Measurements from ENCODE around the gene BARX1. TPM values are rescaled to one million over a fixed set of nuclear protein-coding genes. Genes with fewer than 3 reads are reported as not detected.

Gene BARX1
- total RNA-seq, 1 experiment from 2014 or later, result not detected

DNA sequence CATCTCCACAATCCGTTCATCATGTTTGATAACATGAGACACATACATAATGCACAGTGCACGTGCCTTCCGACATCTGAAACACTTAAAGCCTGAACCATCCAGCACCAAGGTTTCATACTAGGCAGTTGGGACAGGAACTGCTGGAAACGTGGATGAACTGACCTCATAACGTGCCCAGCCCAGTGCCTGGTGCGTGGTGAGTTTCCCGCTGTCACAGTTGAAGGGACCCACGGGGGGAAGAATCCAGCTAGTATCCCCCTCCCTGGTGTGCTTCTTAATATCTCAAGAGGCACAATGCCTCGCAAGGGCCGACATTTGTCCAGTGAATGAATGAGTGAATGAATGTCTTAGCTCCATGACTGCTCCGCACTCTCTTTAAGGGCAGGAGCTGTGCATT lies 23.2 kb downstream of the BARX1 start:
- Histone ChIP-seq H3K9me3 (replicated peaks) (no peaks in the 10 kb centered on the region), H3K36me3 (no peaks in the 10 kb centered on the region), H3K4me1 (no peaks in the 10 kb centered on the region), H3K4me3 (no peak overlapping the region), H3K27me3 (peaks cover 22% of the 10 kb centered on the region), H3K27ac (no peak overlapping the region)
- no peak for DNase-seq

DNA sequence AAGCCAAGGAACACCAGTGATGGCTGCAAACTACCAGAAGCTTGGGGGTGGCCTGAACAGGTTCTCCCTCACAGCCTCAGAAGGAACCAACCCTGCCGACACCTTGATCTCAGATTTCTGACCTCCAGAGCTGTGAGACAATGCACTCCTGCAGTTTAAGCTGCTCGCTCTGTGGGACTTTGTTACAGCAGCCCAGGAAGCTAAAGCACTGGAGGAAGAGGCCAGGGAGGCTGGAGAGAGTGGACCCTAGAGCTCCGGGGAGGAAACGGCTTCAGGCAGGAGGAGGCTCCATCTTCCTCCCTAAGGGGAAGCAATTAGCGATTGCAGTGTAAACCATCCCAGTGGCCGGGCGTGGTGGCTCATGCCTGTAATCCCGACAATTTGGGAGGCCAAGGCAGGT lies 25.1 kb downstream of the BARX1 start:
- no peaks in the 10 kb centered on the region for H3K36me3 ChIP-seq
- H3K9me3 ChIP-seq (replicated peaks), result no peaks in the 10 kb centered on the region
- H3K4me3 ChIP-seq, result no peak overlapping the region
- DNase-seq, result no peak
- H3K4me1 ChIP-seq, result no peaks in the 10 kb centered on the region
- H3K27me3 ChIP-seq, result peaks cover 22% of the 10 kb centered on the region
- H3K27ac ChIP-seq, result no peak overlapping the region

DNA sequence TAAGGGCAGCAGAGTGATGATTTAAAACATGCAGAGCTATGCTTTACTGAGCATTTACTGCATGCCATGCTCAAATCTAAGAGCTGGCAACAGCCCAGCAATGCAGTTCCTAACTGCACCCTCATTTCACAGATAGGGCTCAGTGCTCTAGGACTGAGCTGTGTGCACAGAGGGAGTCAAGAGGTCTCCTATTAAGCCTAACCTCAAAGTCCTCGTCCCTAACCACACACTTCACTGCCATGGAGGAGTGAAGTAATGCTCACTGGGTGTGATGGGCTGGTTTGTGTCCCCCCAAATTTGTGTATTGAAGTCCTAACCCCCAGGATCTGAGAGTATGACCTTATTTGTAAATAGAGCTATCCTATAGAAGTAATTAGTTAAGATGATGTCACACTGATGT lies 25.9 kb downstream of the BARX1 start:
- no peak overlapping the region for H3K4me3 ChIP-seq
- no peaks in the 10 kb centered on the region for H3K36me3 ChIP-seq
- no peaks in the 10 kb centered on the region for H3K9me3 ChIP-seq (replicated peaks)
- no peak for DNase-seq
- H3K4me1 ChIP-seq, result no peaks in the 10 kb centered on the region
- H3K27me3 ChIP-seq, result peaks cover 22% of the 10 kb centered on the region
- no peak overlapping the region for H3K27ac ChIP-seq

DNA sequence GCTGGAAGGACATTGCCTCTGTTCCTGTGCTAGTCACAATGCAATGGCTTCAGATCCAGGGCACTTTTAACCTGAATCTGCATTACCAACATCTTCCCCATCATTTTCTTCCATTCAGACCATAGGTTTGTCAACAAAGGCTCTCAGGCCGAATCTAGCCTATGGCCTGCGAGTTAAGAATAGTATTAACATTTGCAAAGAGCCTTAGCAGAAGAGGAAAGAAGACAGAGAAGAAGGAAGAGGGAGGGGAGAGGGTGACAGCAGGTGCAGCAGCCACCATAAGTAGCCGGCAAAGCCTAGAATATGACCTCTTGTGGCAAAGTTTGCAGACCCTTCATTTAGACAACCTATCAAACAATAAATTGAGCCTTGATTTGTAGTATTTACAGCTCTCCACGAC lies 32.6 kb downstream of the BARX1 start:
- no peak overlapping the region for H3K27ac ChIP-seq
- no peak for DNase-seq
- H3K36me3 ChIP-seq, result no peaks in the 10 kb centered on the region
- no peaks in the 10 kb centered on the region for H3K9me3 ChIP-seq (replicated peaks)
- H3K4me1 ChIP-seq, result no peaks in the 10 kb centered on the region
- no peak overlapping the region for H3K4me3 ChIP-seq
- peaks cover 11% of the 10 kb centered on the region for H3K27me3 ChIP-seq

DNA sequence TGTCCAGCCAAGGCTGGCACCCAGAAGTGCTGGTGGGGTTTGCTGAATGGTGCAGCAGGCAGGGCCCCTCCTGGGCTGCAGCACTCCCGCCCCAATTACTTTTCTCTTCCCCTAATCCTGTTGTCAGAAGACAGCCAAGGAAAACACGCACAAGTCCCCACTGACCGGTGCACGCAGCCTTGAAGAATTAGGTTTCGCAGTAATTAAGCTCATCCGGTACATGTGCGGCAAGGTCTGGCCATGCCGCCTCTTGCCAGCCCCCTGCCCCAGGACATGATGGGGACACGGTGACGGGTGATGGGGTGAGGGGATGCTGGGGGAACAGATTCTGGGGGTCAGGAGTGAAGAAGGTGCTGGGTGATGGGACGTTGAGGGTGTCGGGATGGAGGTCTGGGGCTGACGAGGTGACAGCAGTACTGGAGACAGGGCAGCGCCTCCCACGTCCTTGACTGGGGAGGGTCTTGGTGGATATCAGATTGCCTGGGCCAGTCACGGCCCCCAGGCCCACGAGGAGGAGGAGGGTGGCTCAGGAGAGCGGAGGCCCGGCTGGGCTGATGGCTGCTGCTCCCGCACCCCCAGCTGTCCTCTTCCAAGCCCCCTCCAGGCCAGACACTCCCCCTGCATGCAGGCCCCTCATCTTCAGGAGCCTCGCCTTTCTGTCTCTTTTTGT lies 34.9 kb downstream of the BARX1 start:
- no peak for DNase-seq
- Histone ChIP-seq H3K9me3 (replicated peaks) (no peaks in the 10 kb centered on the region), H3K36me3 (no peaks in the 10 kb centered on the region), H3K4me3 (no peak overlapping the region), H3K27ac (no peak overlapping the region), H3K4me1 (no peaks in the 10 kb centered on the region), H3K27me3 (peaks cover 11% of the 10 kb centered on the region)

DNA sequence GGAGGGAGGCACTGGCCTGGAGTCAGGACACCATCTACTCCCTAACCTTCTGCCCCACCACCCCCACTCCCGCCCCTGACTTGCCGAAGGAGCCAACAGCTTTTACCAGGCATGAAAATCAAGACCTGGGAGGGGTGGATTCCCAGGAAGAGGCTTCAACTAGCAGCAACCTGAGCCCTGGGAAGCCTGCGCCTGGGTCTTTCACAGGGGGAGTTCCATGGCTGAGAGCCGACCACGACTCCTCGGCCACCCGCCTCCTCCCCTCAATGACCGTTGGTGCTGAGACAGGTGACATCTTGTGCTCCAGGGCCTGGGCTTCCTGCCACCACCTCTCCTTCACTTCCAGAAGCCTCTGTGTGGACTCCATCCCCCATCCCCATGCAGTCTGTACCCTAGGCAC lies 37.1 kb downstream of the BARX1 start:
- Histone ChIP-seq H3K36me3 (no peaks in the 10 kb centered on the region), H3K4me1 (no peaks in the 10 kb centered on the region), H3K9me3 (replicated peaks) (no peaks in the 10 kb centered on the region), H3K27ac (no peak overlapping the region), H3K4me3 (no peak overlapping the region), H3K27me3 (peaks cover 16% of the 10 kb centered on the region)
- DNase-seq, result no peak

DNA sequence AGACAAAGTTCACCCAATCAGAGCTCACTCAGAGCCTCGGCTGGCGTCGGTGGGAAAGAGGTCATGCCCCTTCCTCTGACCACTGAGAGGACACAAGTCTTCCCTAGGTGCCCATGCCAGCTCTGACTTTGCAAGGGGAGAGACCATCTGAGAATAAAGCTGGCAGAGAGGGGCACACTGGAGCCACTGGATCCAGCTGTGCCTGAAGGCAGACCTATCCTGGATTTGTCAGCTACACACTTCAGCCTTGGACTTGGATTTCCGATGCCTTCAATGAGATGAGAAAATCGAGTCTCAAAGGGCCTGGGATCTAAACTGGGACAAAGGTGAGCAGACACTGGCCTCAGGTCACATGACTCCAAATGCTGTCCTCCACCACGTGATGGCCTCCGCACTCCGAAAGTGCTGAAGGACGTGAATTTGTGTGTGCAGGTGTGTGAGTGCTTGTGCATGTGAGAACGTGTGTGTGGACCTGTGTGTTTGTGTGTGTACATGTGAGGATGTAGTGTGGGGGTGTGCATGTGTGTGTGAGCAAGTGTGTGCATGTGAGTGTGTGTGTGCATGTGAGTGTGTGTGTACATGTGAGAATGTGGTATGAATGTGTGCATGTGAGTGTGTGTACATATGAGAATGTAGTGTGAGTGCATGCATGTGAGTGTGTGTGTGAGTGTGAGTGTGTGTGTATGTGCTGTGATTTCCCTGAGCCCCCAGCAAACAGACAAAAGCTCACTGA lies 37.9 kb downstream of the BARX1 start:
- Histone ChIP-seq H3K36me3 (no peaks in the 10 kb centered on the region), H3K4me1 (no peaks in the 10 kb centered on the region), H3K27me3 (peaks cover 13% of the 10 kb centered on the region), H3K27ac (no peak overlapping the region), H3K4me3 (no peak overlapping the region), H3K9me3 (replicated peaks) (no peaks in the 10 kb centered on the region)
- no peak for DNase-seq

DNA sequence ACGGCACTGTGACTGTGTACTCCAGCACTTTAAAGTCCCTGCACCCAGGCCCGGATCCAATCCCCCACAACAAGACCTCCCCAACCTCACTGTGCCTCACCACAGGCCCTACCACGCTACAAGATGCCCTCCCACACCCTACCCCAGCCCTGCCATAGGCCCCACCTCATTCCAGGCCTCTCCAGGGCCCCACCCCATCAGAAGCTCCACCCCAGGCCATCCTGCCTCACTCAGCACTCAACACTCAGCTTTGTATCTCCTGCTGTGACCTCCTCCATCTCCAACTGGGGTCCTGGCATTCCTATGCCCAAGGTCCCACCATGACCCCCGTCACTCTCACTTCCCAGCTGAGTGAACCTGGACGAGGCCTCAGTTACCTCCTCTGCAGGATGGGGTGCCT lies 38.8 kb downstream of the BARX1 start:
- H3K27me3 ChIP-seq, result peaks cover 10% of the 10 kb centered on the region
- no peak for DNase-seq
- H3K4me1 ChIP-seq, result no peaks in the 10 kb centered on the region
- H3K27ac ChIP-seq, result no peak overlapping the region
- H3K4me3 ChIP-seq, result no peak overlapping the region
- no peaks in the 10 kb centered on the region for H3K36me3 ChIP-seq
- H3K9me3 ChIP-seq (replicated peaks), result no peaks in the 10 kb centered on the region

DNA sequence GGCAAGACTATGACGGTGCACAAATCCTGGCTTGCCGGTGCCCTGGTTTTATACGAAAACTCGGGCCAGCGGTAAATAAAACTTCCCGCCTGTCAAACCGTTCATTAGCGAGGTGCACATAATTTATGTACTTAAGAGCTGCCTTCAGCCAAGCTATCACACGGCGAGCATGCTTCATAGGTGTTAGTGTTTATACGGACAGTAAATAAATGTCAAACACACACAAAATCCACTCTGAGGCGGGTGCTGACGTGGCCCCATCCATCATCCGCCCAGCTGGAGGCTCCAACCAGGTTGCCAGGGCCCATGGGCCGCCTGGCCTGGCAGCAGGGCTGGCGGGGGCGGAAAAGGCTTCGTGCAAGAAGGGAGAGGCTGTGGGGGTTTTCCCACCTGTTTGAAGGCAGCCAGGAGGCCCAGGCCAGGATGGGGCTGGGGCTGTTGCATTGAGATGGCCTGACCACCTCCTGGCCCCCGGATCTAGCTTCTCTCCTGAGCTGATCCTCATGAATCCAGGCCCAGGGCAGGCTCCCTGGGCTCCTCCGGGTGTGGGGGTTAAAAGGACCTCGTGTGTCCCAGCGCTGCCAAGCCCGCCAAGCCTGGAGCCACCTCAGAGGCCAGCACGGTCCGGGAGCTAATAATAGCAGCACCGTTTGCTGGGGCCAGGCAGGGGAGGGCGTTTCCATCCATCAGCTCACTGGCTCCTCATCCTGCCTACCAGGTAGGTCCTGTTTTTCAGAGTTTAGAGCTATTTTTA lies 43.2 kb downstream of the BARX1 start:
- H3K4me3 ChIP-seq, result no peak overlapping the region
- no peak for DNase-seq
- H3K27me3 ChIP-seq, result peaks cover 10% of the 10 kb centered on the region; the same call in 1 of the 2 replicates

DNA sequence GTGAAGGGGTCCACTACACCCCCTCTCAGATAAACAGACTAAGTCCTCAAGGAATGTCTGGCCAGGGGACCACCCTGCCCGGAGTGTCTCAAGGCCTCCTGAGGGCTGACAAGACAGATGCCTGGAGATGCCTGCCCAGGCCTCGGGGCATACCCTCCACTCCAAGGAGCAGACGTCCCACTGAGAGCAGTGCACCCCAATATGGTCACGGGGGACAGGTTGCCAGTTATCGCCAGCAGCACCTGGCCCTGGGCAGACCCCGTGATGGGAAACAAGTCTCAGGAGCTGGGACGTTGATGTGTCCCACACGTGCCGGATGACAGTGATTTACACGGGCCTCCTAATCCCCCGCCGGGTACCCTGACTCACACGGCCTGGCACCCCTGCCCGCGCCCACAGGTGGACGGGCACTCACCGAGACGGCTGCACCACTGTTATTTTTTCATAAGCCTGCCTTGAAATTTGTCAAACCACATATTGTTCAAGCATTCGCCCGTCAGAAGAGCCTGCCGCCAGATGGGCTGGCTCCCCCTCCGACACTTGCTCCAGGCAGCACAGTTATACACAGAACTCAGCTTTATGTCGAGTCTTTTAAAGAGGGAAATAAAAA lies 43.9 kb downstream of the BARX1 start:
- Histone ChIP-seq H3K36me3 (no peaks in the 10 kb centered on the region), H3K4me1 (no peaks in the 10 kb centered on the region), H3K9me3 (replicated peaks) (no peaks in the 10 kb centered on the region), H3K27ac (no peak overlapping the region), H3K27me3 (peaks cover 11% of the 10 kb centered on the region; the same call in 1 of the 2 replicates), H3K4me3 (no peak overlapping the region)
- DNase-seq, result no peak

More for the DNA sequence above, 43.2 kb downstream of the BARX1 start:
- no peaks in the 10 kb centered on the region for H3K9me3 ChIP-seq (replicated peaks)
- H3K4me1 ChIP-seq, result no peaks in the 10 kb centered on the region
- H3K36me3 ChIP-seq, result no peaks in the 10 kb centered on the region
- no peak overlapping the region for H3K27ac ChIP-seq

DNA sequence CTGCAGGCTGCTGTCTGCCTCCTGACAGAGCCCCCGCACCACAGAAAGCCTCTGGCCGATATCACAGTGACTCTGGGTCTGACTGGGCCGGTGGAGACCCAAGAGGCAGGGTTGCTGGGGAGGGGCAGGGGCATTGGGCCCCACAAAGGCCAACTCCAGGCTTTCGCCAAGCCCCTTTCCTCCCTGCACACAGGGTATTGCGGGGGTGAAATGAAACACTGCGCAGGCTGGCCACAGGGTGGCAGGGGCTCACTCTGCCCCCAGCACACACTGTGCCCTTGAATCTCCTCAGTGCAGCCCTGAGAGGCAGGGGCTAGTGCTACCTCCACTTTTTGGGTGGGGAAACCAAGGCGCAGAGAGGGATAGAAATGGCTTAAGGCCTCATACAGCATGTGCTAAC lies 44.6 kb downstream of the BARX1 start:
- Histone ChIP-seq H3K4me1 (no peaks in the 10 kb centered on the region), H3K9me3 (replicated peaks) (no peaks in the 10 kb centered on the region), H3K27ac (no peak overlapping the region), H3K4me3 (no peak overlapping the region), H3K36me3 (no peaks in the 10 kb centered on the region), H3K27me3 (peaks cover 14% of the 10 kb centered on the region; the same call in 1 of the 2 replicates)
- no peak for DNase-seq

DNA sequence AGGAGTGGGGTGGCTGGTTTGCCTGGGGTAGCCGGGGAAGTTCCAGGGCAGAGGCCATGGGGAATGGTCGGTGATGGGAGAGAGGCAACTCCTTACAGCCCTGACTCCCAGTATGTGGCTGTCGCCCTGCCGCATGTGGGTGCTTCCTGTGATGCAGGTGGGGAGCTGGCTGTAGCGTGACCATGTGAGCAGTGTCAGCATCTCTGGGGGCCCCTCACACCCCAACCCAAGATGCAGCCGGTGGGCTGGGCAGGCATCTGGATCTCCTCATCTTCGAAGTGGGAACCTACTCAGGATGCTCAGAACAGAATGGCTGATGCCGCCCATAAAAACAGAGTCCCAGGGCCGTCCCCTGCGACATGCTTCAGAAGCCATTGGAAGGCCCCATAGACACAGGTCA lies 45.0 kb downstream of the BARX1 start:
- Histone ChIP-seq H3K36me3 (no peaks in the 10 kb centered on the region), H3K4me1 (no peaks in the 10 kb centered on the region), H3K4me3 (no peak overlapping the region), H3K9me3 (replicated peaks) (no peaks in the 10 kb centered on the region), H3K27ac (no peak overlapping the region), H3K27me3 (peaks cover 16% of the 10 kb centered on the region; the same call in 1 of the 2 replicates)
- DNase-seq, result no peak

DNA sequence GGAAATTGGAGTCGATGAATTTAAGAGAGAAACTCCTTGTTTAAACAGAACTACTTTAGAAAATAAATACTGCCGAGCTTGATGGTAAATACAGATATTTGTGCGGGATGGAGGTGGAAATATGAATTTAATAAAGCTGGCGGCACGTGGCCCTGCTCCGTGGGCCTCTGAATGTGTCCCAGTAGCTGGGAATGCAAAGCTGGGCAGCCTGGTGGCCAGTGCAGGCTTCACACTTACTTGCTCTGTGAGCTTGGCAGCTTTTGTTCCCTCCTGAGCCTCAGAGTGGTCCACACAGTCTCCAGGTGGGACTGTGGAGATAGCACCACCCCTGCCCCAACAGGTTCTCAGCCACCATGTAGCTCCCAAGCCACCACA lies 45.9 kb downstream of the BARX1 start:
- H3K4me1 ChIP-seq, result no peaks in the 10 kb centered on the region
- H3K4me3 ChIP-seq, result no peak overlapping the region
- no peaks in the 10 kb centered on the region for H3K9me3 ChIP-seq (replicated peaks)
- no peaks in the 10 kb centered on the region for H3K36me3 ChIP-seq
- H3K27ac ChIP-seq, result no peak overlapping the region
- DNase-seq, result no peak
- H3K27me3 ChIP-seq, result peaks cover 18% of the 10 kb centered on the region; the same call in 1 of the 2 replicates

DNA sequence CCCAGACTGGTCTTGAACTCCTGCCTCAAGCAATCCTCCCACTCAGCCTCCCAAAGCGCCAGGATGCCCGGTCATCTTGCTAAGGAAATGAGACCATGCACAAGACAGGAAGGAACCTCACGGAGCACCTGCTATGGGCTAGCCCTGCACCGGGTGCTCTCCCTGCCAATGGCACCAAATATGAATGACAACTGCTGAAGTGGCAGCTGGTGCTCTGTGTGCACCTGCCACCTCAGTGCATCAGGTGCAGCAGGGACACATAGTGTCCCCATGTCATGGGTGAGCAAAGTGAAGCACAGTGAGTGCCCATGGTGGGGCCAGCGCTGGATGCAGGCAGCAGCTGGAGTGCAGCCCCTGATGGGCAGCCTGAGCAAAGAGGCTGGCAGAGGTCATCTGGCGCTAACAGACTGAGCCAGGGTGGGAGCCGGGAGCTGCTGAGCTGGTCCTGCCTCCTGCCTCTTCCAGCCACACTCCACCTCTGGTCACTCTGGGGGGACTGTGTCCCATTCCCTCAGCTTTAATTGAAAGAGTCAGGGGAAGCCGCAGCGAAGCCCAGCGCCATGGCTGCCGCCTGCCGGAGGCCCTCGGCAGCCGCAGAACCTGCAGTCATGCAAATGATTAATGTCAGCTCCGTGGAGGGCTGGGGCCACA lies 46.4 kb downstream of the BARX1 start:
- H3K27ac ChIP-seq, result no peak overlapping the region
- H3K36me3 ChIP-seq, result no peaks in the 10 kb centered on the region
- H3K27me3 ChIP-seq, result peaks cover 16% of the 10 kb centered on the region; the same call in 1 of the 2 replicates
- no peaks in the 10 kb centered on the region for H3K9me3 ChIP-seq (replicated peaks)
- no peak overlapping the region for H3K4me3 ChIP-seq
- DNase-seq, result no peak
- H3K4me1 ChIP-seq, result no peaks in the 10 kb centered on the region

All from SJCRH30 (cell line).